HL-60 (cell line): ENCODE data around the gene MRPL33.

Experiments
- CTCF ChIP-seq: IDR thresholded peaks from one replicate; pipeline ENCODE4 v1.5.1; 2011; ENCODE audit warnings: low read length, control low read depth, inconsistent platforms; ENCODE audit not compliant: insufficient read depth
- POLR2AphosphoS5 ChIP-seq: IDR thresholded peaks from 2 replicates; pipeline ENCODE4 v1.6.1; 2012; ENCODE audit warnings: low read depth

GRCh38 chr2:27728081-27728858, 43.2 kb upstream of the MRPL33 start:
- TF ChIP-seq CTCF, result no peak
- TF ChIP-seq POLR2AphosphoS5, result no peak
